Measurements from ENCODE around the gene CNTNAP1. TPM values are rescaled to one million over a fixed set of nuclear protein-coding genes. Genes with fewer than 3 reads are reported as not detected.

CNTNAP1 gene
- total and polyA plus RNA-seq, 9 of the 15 experiments (the other 6 are each of a cell fraction or from before 2014, with no cell fraction given) = 0.10 to 1.8 (median 0.62) TPM

GRCh38 chr17:42676424-42677011, 5.8 kb upstream of the CNTNAP1 start, which contains the start of gene PLEKHH3 (continued):
- TF ChIP-seq BRF2 (IDR thresholded peaks at IDR 0.05; ENCODE audit: borderline replicate concordance, insufficient read depth, insufficient read length) (no peak), GATAD2A (IDR thresholded peaks at IDR 0.05) (peak; percentile 91), CREBBP (IDR thresholded peaks at IDR 0.05; ENCODE audit: low read depth, low read length) (no peak), POLR2H (tag; IDR thresholded peaks at IDR 0.05; ENCODE audit: low read depth) (no peak), PHF8 (IDR thresholded peaks at IDR 0.05; ENCODE audit: borderline replicate concordance, low read length) (peak; percentile 52; the same call in 1 of the 2 replicates), TAF1 (IDR thresholded peaks at IDR 0.05; ENCODE audit: control insufficient read depth, extremely low read depth, insufficient read depth, low read length, severe bottlenecking) (peak; percentile 32), MLLT1 (IDR thresholded peaks at IDR 0.05) (peak in 1 of 2 experiments; percentile 76; a peak in 2 of 4 replicates), ZBTB11 (CRISPR knock-in tag; IDR thresholded peaks at IDR 0.05) (no peak), HDAC1 (IDR thresholded peaks at IDR 0.05) (peak in 1 of 2 experiments; percentile 66; a peak in 2 of 4 replicates), ZBTB7A (IDR thresholded peaks at IDR 0.05; ENCODE audit: borderline replicate concordance, control insufficient read depth, low read depth, low read length) (peak; percentile 91), TGIF2 (CRISPR knock-in tag; IDR thresholded peaks at IDR 0.05) (no peak), SMARCB1 (IDR thresholded peaks at IDR 0.05; ENCODE audit: insufficient read length, low read depth) (no peak), MAX (CRISPR knock-in tag; IDR thresholded peaks at IDR 0.05) (no peak), RNF2 (IDR thresholded peaks at IDR 0.05) (0 out of 2 replicates have a peak, but pooled peaks have one; percentile 16), FIP1L1 (IDR thresholded peaks at IDR 0.05; ENCODE audit: low read depth, low read length, poor library complexity, severe bottlenecking) (peak; percentile 62), ZNF12 (CRISPR knock-in tag; IDR thresholded peaks at IDR 0.05) (no peak), SMARCE1 (IDR thresholded peaks at IDR 0.05) (peak; percentile 54)

All from K562 (cell line).